Heart left ventricle (tissue), 13 donors: ENCODE results near the gene TNS4.

Experiments used
- CTCF ChIP-seq, 12 donors: fragments of 200-600 bp; sonication (generic) in 4 of 12; IDR thresholded peaks; one replicate each; pipeline versions ENCODE4 v1.5.0 to v1.8.0; 2018 to 2022; ENCODE audit warnings: antibody characterized with exemption in 12 of 12, mild to moderate bottlenecking in 5 of 12
- POLR2A ChIP-seq, 2 donors: fragments of 450-650 bp; IDR thresholded peaks; one replicate each; pipeline ENCODE4 v1.6.1; 2017; ENCODE audit warnings: antibody characterized with exemption in 2 of 2, mild to moderate bottlenecking in 2 of 2, moderate library complexity in 2 of 2
- donor health status: ischemic (EF 13 %, LVEDD 7.1; RV severe dilation, severe dysfunction).
- donor health status: DM: no; HTN: yes; CAD: no.
- donor health status: DM: no; HTN: no; CAD: no.
- donor health status: ischemic (EF 25% LVEDD 6.9; RV normal size, moderate dysfunction).
- donor health status: ischemic (EF 25% LVEDD 5.7; RV mildly dilated, moderate dysfunction).
- donor health status: ischemic (EF 35%, LVEDD 5.7; RV mildly dilated, moderate dysfunction).
- donor health status: nonischemic (EF 11% LVEDD 7.7; RV severe dilation, severe dysfunction).
- donor health status: DM: yes; HTN: yes; CAD: no.
- donor health status: PGD.
- donor health status: ischemic (EF 29% LVEDD 5.4; RV normal size, mild dysfunction).
- donor health status: nonischemic (EF 23%, LVEDD 6.1; RV moderate dilation, normal function).

- no peak for TF ChIP-seq CTCF (IDR thresholded peaks at IDR 0.05)
- no peak for TF ChIP-seq POLR2A (IDR thresholded peaks at IDR 0.05)
Measured at GRCh38 chr17:40474419-40475002, 26.9 kb downstream of the TNS4 start.
